Kidney (tissue), 14 donors: Measurements from ENCODE around the gene TSPAN12. TPM values are rescaled to one million over a fixed set of nuclear protein-coding genes. Genes with fewer than 3 reads are reported as not detected.

Source experiments
- DNase-seq, 5 donors: peaks; one replicate each; pipeline ENCODE4 v3.0.0-alpha.2; 2013 to 2020
- FAIRE-seq: peaks from 2 replicates; lab custom pipeline; 2012; peaks lifted over from hg19 to GRCh38; lab: Jason Lieb, UNC
- H3K27ac ChIP-seq, 2 donors: one replicate each; pipeline ENCODE4 v1.7.0; 2013; ENCODE audit warnings: low read depth in 2 of 2, low read length in 2 of 2, inconsistent platforms in 1 of 2
- H3K27me3 ChIP-seq: one replicate; pipeline ENCODE4 v1.7.1; 2013; ENCODE audit warnings: low read length, inconsistent platforms; ENCODE audit not compliant: control insufficient read depth, insufficient read depth
- H3K36me3 ChIP-seq, 3 donors: one replicate each; pipeline versions ENCODE4 v1.7.0 to v1.7.1; 2013; ENCODE audit warnings: low read length in 3 of 3, control low read depth in 1 of 3, inconsistent platforms in 1 of 3; ENCODE audit not compliant: insufficient read depth in 3 of 3, control insufficient read depth in 2 of 3
- H3K4me1 ChIP-seq, 3 donors: one replicate each; pipeline versions ENCODE4 v1.7.0 to v1.7.1; 2013; ENCODE audit warnings: low read length in 3 of 3, inconsistent platforms in 1 of 3, low read depth in 1 of 3; ENCODE audit not compliant: control insufficient read depth in 2 of 3, insufficient read depth in 2 of 3
- H3K4me3 ChIP-seq, 3 donors: one replicate each; pipeline versions ENCODE4 v1.7.0 to v1.8.1; 2013; ENCODE audit warnings: low read length in 3 of 3, control low read depth in 1 of 3, inconsistent platforms in 1 of 3
- H3K9ac ChIP-seq, 3 donors: one replicate each; pipeline versions ENCODE4 v1.7.0 to v1.7.1; 2013; ENCODE audit warnings: low read length in 3 of 3, control low read depth in 1 of 3, inconsistent platforms in 1 of 3
- H3K9me3 ChIP-seq, 3 donors: one replicate each; pipeline versions ENCODE4 v1.7.0 to v1.7.1; 2013; ENCODE audit warnings: low read length in 3 of 3, control low read depth in 1 of 3, inconsistent platforms in 1 of 3; ENCODE audit not compliant: control insufficient read depth in 2 of 3, insufficient read depth in 1 of 3
- intact Hi-C: fragments of 100-400 bp; cut with DNase I; formaldehyde crosslinking; loops from one replicate; pipeline ENCODE4 v1.11.1; 2022
- polyA plus RNA-seq: library from polyadenylated mRNA; stranded (reverse); fragments of 350-450 nt; fragmentation: Illumina TruSeq; extraction: RNeasy Lipid Tissue Mini Kit (QIAGEN cat#74804); gene quantifications from one replicate; pipeline ENCODE4 v1.2.3, GENCODE V29; 2014; ENCODE audit warnings: low read depth, low replicate concordance; ENCODE audit not compliant: insufficient read depth
- total RNA-seq: library from RNA; stranded (reverse); fragmentation: NEBNext Ultra II Directional; extraction: Animal tissue kit (Norgen Biotek cat#: 25700); gene quantifications from one replicate; pipeline ENCODE4 v1.2.1, GENCODE V29; 2021
- TF ChIP-seq, protein P1 (sequence below): IDR thresholded peaks from 3 replicates; pipeline ENCODE4 v1.5.1; 2012; ENCODE audit warnings: mild to moderate bottlenecking, moderate library complexity, borderline replicate concordance; ENCODE audit not compliant: insufficient read depth; ENCODE audit errors: extremely low read depth
- donor health status: control.
- donor health status: control.
- donor health status: control.
- donor health status: control.
- donor health status: control.
- donor health status: DM: yes; HTN: yes; CAD: no.
- donor health status: Normal renal cell carcinoma (clear cell type).

Gene TSPAN12
- total and polyA plus RNA-seq, 2 donors from 2014 or later = 44.2 to 76.5 TPM

DNA sequence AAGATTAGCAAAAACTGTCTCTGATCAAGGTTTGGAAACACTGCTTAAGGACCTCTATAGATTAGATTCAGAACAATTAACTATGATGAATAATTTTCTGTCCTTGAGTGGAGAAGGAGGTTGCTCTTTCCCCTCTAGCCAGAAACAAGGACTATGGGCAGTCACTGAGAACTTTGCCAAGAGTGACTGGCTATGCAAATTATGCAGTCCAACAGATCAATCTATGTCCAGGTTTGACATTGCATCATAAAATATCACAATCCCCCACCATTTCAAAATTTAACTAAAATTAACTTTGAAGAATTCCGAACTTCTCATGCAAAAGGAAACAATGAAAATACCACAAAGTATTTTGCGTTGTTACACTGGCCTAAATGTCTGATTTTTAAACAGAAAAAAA, 50.6 kb downstream of the TSPAN12 start:
- no peak overlapping the region for H3K9ac ChIP-seq
- intact Hi-C loops = loop anchor here (10.0 kb wide), 1 partner anchor 137 kb away; no protein-coding TSS in a partner anchor
- H3K27me3 ChIP-seq = no peaks in the 10 kb centered on the region
- peaks cover 0 to 12% (median 2%) of the 10 kb centered on the region in 3 donors for H3K4me1 ChIP-seq
- TF ChIP-seq, protein P1, sequence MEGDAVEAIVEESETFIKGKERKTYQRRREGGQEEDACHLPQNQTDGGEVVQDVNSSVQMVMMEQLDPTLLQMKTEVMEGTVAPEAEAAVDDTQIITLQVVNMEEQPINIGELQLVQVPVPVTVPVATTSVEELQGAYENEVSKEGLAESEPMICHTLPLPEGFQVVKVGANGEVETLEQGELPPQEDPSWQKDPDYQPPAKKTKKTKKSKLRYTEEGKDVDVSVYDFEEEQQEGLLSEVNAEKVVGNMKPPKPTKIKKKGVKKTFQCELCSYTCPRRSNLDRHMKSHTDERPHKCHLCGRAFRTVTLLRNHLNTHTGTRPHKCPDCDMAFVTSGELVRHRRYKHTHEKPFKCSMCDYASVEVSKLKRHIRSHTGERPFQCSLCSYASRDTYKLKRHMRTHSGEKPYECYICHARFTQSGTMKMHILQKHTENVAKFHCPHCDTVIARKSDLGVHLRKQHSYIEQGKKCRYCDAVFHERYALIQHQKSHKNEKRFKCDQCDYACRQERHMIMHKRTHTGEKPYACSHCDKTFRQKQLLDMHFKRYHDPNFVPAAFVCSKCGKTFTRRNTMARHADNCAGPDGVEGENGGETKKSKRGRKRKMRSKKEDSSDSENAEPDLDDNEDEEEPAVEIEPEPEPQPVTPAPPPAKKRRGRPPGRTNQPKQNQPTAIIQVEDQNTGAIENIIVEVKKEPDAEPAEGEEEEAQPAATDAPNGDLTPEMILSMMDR = no peak
- FAIRE-seq = no peak
- no peak for DNase-seq
- H3K4me3 ChIP-seq = no peak overlapping the region
- no peak overlapping the region for H3K27ac ChIP-seq
- H3K9me3 ChIP-seq = no peaks in the 10 kb centered on the region
- H3K36me3 ChIP-seq = no peaks in the 10 kb centered on the region

DNA sequence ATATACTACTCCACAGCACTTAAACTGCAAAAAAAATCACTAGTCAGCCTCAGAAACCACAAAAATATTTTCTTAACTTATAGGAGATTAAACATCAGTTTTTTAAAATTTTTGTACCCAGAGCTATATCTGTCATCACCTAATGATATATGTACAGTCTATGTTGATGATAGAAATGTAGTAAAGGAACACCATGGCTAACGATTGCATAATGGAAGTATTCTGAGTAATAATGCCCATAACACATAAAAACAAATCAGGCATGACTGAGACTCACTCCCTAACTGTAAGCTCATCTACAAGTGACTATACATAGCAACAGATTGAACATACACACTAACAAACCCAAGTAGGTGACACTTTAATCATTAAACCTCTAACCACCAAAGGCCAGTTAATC, 51.3 kb downstream of the TSPAN12 start:
- Histone ChIP-seq H3K27ac (no peak overlapping the region), H3K27me3 (no peaks in the 10 kb centered on the region), H3K9ac (no peak overlapping the region), H3K36me3 (no peaks in the 10 kb centered on the region), H3K9me3 (no peaks in the 10 kb centered on the region), H3K4me3 (no peak overlapping the region), H3K4me1 (peaks cover 0 to 12% (median 2%) of the 10 kb centered on the region in 3 donors)
- no peak for FAIRE-seq
- TF ChIP-seq, protein P1 = no peak
- DNase-seq = peak in 2 of 5 donors; percentile 55 to 74
- intact Hi-C loops = loop anchor here (10.0 kb wide), 1 partner anchor 138 kb away; no protein-coding TSS in a partner anchor

DNA sequence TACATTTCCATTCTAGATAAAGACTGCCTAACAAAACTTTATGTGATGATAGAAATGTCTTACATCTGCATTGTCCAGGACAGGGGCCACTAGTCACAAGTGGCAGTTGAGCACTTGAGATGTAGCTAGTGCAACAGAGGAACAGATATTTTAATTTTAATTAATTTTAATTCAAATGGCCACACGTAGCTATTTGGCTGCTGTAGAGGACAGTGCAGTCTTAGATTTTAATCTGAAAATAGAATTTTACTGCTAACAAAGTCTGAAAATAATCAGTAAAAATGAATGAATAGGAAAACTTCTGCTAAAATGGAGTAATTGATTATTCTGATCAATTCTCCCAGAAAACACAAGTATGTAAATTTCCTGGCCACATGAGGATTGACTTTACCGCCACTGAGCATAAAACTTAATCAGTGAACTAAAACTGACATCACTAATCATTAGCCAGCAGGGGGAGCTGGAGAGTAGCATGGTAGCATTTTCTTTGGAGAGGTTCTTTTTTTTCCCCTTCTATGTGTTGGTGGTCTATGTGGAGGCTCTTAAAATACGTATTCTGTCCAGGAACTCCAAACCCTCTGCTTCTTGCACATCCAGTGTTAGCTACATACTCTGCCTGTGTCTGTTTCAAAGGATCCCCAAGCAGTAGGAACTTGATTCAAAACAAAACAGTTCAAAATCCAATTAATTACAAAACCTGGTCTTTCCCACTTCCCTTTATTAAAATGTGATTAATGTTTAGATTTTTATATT, 52.1 kb downstream of the TSPAN12 start:
- DNase-seq (peak in 4 of 5 donors; percentile 68 to 95 (median 82)), FAIRE-seq (peak; percentile 77)
- Histone ChIP-seq H3K36me3 (no peaks in the 10 kb centered on the region), H3K27ac (no peak overlapping the region), H3K27me3 (no peaks in the 10 kb centered on the region), H3K9ac (no peak overlapping the region), H3K9me3 (no peaks in the 10 kb centered on the region), H3K4me3 (no peak overlapping the region), H3K4me1 (peaks cover 0 to 12% (median 2%) of the 10 kb centered on the region in 3 donors)
- intact Hi-C loops = loop anchor here (10.0 kb wide), 1 partner anchor 139 kb away; no protein-coding TSS in a partner anchor
- TF ChIP-seq, protein P1 = peak; percentile 84
